ENCODE measurements around the gene POLA2. TPM values are rescaled to one million over a fixed set of nuclear protein-coding genes. Genes with fewer than 3 reads are reported as not detected.

POLA2 gene
- total RNA-seq, 1 donor from 2014 or later = 5.2 TPM

- no peaks in the 10 kb centered on the region for H3K9me3 ChIP-seq (ENCODE audit: insufficient read depth, low read depth, low read length)
- H3K9me3 Mint-ChIP-seq (ENCODE audit: unreplicated experiment) = no peaks in the 10 kb centered on the region
- H3K79me2 ChIP-seq (ENCODE audit: insufficient read depth, low read length) = peaks cover 65% of the 10 kb centered on the region
- H3K36me3 Mint-ChIP-seq (ENCODE audit: low read depth, unreplicated experiment) = peaks cover 5% of the 10 kb centered on the region
- H4K20me1 ChIP-seq (ENCODE audit: insufficient read depth, low read length) = peaks cover 49% of the 10 kb centered on the region
- peak overlapping the region; percentile 86 for H3K4me2 ChIP-seq (ENCODE audit: low read length)
- peak overlapping the region; percentile 92 for H3K9ac ChIP-seq (ENCODE audit: low read length)
- no peak for TF ChIP-seq EZH2 (IDR thresholded peaks at IDR 0.05; ENCODE audit: insufficient read depth, low read length)
- TF ChIP-seq, protein P1, sequence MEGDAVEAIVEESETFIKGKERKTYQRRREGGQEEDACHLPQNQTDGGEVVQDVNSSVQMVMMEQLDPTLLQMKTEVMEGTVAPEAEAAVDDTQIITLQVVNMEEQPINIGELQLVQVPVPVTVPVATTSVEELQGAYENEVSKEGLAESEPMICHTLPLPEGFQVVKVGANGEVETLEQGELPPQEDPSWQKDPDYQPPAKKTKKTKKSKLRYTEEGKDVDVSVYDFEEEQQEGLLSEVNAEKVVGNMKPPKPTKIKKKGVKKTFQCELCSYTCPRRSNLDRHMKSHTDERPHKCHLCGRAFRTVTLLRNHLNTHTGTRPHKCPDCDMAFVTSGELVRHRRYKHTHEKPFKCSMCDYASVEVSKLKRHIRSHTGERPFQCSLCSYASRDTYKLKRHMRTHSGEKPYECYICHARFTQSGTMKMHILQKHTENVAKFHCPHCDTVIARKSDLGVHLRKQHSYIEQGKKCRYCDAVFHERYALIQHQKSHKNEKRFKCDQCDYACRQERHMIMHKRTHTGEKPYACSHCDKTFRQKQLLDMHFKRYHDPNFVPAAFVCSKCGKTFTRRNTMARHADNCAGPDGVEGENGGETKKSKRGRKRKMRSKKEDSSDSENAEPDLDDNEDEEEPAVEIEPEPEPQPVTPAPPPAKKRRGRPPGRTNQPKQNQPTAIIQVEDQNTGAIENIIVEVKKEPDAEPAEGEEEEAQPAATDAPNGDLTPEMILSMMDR (IDR thresholded peaks at IDR 0.05; ENCODE audit: insufficient read depth, low read depth, low read length) = no peak
- no peaks in the 10 kb centered on the region for H3K27me3 Mint-ChIP-seq (ENCODE audit: low read depth, unreplicated experiment)
- FAIRE-seq (peak; percentile 41), DNase-seq (ENCODE audit: low read depth) (peak; percentile 83)
- H3K4me3 Mint-ChIP-seq (ENCODE audit: unreplicated experiment) = peak overlapping the region; percentile 92
- peaks cover 30% of the 10 kb centered on the region for H3K4me1 ChIP-seq (ENCODE audit: insufficient read depth, low read length)
- no peaks in the 10 kb centered on the region for H3K27me3 ChIP-seq (ENCODE audit: insufficient read depth, low read length)
- peak overlapping the region; percentile 67 for H3K27ac Mint-ChIP-seq (ENCODE audit: unreplicated experiment)
- H2AFZ ChIP-seq (ENCODE audit: low read depth, low read length) = peak overlapping the region; percentile 42
- peak overlapping the region; percentile 82 for H3K27ac ChIP-seq (ENCODE audit: low read depth, low read length)
- H3K4me1 Mint-ChIP-seq (ENCODE audit: low read depth, unreplicated experiment) = peaks cover 18% of the 10 kb centered on the region
- H3K36me3 ChIP-seq (ENCODE audit: insufficient read depth, low read length) = peaks cover 3% of the 10 kb centered on the region
- peak overlapping the region; percentile 74 for H3K4me3 ChIP-seq (ENCODE audit: insufficient read depth, low read depth, low read length)
Measured at GRCh38 chr11:65316227-65317024, 54.7 kb downstream of the POLA2 start.

GRCh38 chr11:65317025-65317786 is 55.4 kb downstream of the POLA2 start:
- Histone ChIP-seq H3K4me3 (ENCODE audit: insufficient read depth, low read depth, low read length) (peak overlapping the region; percentile 74), H3K9me3 (ENCODE audit: insufficient read depth, low read depth, low read length) (no peaks in the 10 kb centered on the region), H3K79me2 (ENCODE audit: insufficient read depth, low read length) (peaks cover 73% of the 10 kb centered on the region), H3K9ac (ENCODE audit: low read length) (peak overlapping the region; percentile 92), H3K27me3 (ENCODE audit: insufficient read depth, low read length) (no peaks in the 10 kb centered on the region), H3K4me1 (ENCODE audit: insufficient read depth, low read length) (peaks cover 30% of the 10 kb centered on the region), H3K36me3 (ENCODE audit: insufficient read depth, low read length) (peaks cover 7% of the 10 kb centered on the region), H4K20me1 (ENCODE audit: insufficient read depth, low read length) (peaks cover 56% of the 10 kb centered on the region), H3K4me2 (ENCODE audit: low read length) (peak overlapping the region; percentile 86), H3K27ac (ENCODE audit: low read depth, low read length) (peak overlapping the region; percentile 82), H2AFZ (ENCODE audit: low read depth, low read length) (peak overlapping the region; percentile 42)
- H3K36me3 Mint-ChIP-seq (ENCODE audit: low read depth, unreplicated experiment) = peaks cover 6% of the 10 kb centered on the region
- DNase-seq (ENCODE audit: low read depth) (peak; percentile 65), FAIRE-seq (no peak)
- TF ChIP-seq EZH2 (IDR thresholded peaks at IDR 0.05; ENCODE audit: insufficient read depth, low read length) = no peak
- TF ChIP-seq, protein P1 (IDR thresholded peaks at IDR 0.05; ENCODE audit: insufficient read depth, low read depth, low read length) = no peak
- peaks cover 18% of the 10 kb centered on the region for H3K4me1 Mint-ChIP-seq (ENCODE audit: low read depth, unreplicated experiment)
- peak overlapping the region; percentile 92 for H3K4me3 Mint-ChIP-seq (ENCODE audit: unreplicated experiment)
- no peaks in the 10 kb centered on the region for H3K9me3 Mint-ChIP-seq (ENCODE audit: unreplicated experiment)
- peak overlapping the region; percentile 67 for H3K27ac Mint-ChIP-seq (ENCODE audit: unreplicated experiment)
- no peaks in the 10 kb centered on the region for H3K27me3 Mint-ChIP-seq (ENCODE audit: low read depth, unreplicated experiment)

All from astrocyte (in vitro differentiated cells and primary cell).